Measurements from ENCODE around the gene MIGA1.
"Not testable (repeated sequence)": the region's sequence is repeated elsewhere in the genome, so short reads cannot be mapped to it uniquely, and the experiment has no call there.

Gene MIGA1

GRCh38 chr1:77779529-77780281, at the start of gene MIGA1:
Gene MIGA1 (plus strand): TSS chr1:77779649. CDS start chr1:77783253, 3,604 bp downstream.
- DNase-seq = peak; percentile 100

- DNase-seq = no peak
These were observed 47.4 kb upstream of the MIGA1 start for GRCh38 chr1:77732090-77732489.

- DNase-seq = no peak
These were observed 40.2 kb upstream of the MIGA1 start for GRCh38 chr1:77739235-77739634.

- DNase-seq = no peak
These were observed 38.1 kb upstream of the MIGA1 start for GRCh38 chr1:77741316-77741715.

GRCh38 chr1:77742011-77742555, 37.4 kb upstream of the MIGA1 start:
- no peak for DNase-seq

- no peak for DNase-seq
These were observed 34.9 kb upstream of the MIGA1 start for GRCh38 chr1:77744576-77744975.

- not testable (repeated sequence) for DNase-seq
These were observed 30.0 kb upstream of the MIGA1 start for GRCh38 chr1:77749489-77749888.

- no peak for DNase-seq
These were observed 23.2 kb upstream of the MIGA1 start for GRCh38 chr1:77756052-77756754.

GRCh38 chr1:77757066-77757584, 22.3 kb upstream of the MIGA1 start:
- DNase-seq = no peak

GRCh38 chr1:77757603-77758002, 21.8 kb upstream of the MIGA1 start:
- DNase-seq = no peak

GRCh38 chr1:77759071-77760028, 20.1 kb upstream of the MIGA1 start, which contains the start of gene USP33:
Gene USP33 (minus strand): TSS chr1:77759852. CDS start chr1:77741697, 18,155 bp downstream.
- peak; percentile 96 for DNase-seq

- DNase-seq = peak; percentile 68
These were observed 17.4 kb upstream of the MIGA1 start for GRCh38 chr1:77762072-77762476.

- DNase-seq = no peak
These were observed 11.4 kb upstream of the MIGA1 start for GRCh38 chr1:77768006-77768405.

GRCh38 chr1:77776007-77776700, 3.3 kb upstream of the MIGA1 start:
- DNase-seq = no peak

GRCh38 chr1:77781683-77782082, 2.2 kb downstream of the MIGA1 start:
- DNase-seq = no peak

- peak; percentile 52 for DNase-seq
These were observed 3.7 kb downstream of the MIGA1 start for GRCh38 chr1:77783141-77783540.

GRCh38 chr1:77786093-77786741, 6.8 kb downstream of the MIGA1 start:
- not testable (repeated sequence) for DNase-seq

- no peak for DNase-seq
These were observed 15.1 kb downstream of the MIGA1 start for GRCh38 chr1:77794550-77794949.

GRCh38 chr1:77796695-77797405, 17.4 kb downstream of the MIGA1 start:
- no peak for DNase-seq

GRCh38 chr1:77797991-77798390, 18.5 kb downstream of the MIGA1 start:
- DNase-seq = no peak

- DNase-seq = no peak
These were observed 22.6 kb downstream of the MIGA1 start for GRCh38 chr1:77802026-77802425.
